ENCODE results near the gene COX4I2.
"Not testable (repeated sequence)": the region's sequence is repeated elsewhere in the genome, so short reads cannot be mapped to it uniquely, and the experiment has no call there.

- not testable (repeated sequence) for TF ChIP-seq POLR2AphosphoS5, CTCF, POLR2A (IDR thresholded peaks at IDR 0.05)
These were observed 25.5 kb upstream of the COX4I2 start for GRCh38 chr20:31612271-31612640.
